ENCODE data around the gene ERP27.

- TF ChIP-seq, protein P1, sequence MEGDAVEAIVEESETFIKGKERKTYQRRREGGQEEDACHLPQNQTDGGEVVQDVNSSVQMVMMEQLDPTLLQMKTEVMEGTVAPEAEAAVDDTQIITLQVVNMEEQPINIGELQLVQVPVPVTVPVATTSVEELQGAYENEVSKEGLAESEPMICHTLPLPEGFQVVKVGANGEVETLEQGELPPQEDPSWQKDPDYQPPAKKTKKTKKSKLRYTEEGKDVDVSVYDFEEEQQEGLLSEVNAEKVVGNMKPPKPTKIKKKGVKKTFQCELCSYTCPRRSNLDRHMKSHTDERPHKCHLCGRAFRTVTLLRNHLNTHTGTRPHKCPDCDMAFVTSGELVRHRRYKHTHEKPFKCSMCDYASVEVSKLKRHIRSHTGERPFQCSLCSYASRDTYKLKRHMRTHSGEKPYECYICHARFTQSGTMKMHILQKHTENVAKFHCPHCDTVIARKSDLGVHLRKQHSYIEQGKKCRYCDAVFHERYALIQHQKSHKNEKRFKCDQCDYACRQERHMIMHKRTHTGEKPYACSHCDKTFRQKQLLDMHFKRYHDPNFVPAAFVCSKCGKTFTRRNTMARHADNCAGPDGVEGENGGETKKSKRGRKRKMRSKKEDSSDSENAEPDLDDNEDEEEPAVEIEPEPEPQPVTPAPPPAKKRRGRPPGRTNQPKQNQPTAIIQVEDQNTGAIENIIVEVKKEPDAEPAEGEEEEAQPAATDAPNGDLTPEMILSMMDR (IDR thresholded peaks at IDR 0.05; ENCODE audit: low read length): no peak
- TF ChIP-seq EZH2 (optimal IDR thresholded peaks at IDR 0.05; ENCODE audit: low read depth, low read length) (no peak), EZH2phosphoT487 (IDR thresholded peaks at IDR 0.05; ENCODE audit: low read length) (no peak)
These were observed 42.7 kb upstream of the ERP27 start for GRCh38 chr12:14981049-14981448.

All from MM.1S (cell line).